NCI-H446 treated with DMSO at 0.1 percent for 48 hours (cell line): ENCODE measurements around the gene RASA4.
"Not testable (repeated sequence)": the region's sequence is repeated elsewhere in the genome, so short reads cannot be mapped to it uniquely, and the experiment has no call there.

Experiments used
- DNase-seq: peaks from one replicate; lab custom pipeline; 2025; lab: John Stamatoyannopoulos, UW

The RASA4 gene

GRCh38 chr7:102542771-102543170 lies 73.8 kb downstream of the RASA4 start:
- not testable (repeated sequence) for DNase-seq

GRCh38 chr7:102542083-102542482 lies 74.5 kb downstream of the RASA4 start:
- DNase-seq = not testable (repeated sequence)

- DNase-seq = not testable (repeated sequence)
Observed at GRCh38 chr7:102540604-102541003, 76.0 kb downstream of the RASA4 start.

DNA sequence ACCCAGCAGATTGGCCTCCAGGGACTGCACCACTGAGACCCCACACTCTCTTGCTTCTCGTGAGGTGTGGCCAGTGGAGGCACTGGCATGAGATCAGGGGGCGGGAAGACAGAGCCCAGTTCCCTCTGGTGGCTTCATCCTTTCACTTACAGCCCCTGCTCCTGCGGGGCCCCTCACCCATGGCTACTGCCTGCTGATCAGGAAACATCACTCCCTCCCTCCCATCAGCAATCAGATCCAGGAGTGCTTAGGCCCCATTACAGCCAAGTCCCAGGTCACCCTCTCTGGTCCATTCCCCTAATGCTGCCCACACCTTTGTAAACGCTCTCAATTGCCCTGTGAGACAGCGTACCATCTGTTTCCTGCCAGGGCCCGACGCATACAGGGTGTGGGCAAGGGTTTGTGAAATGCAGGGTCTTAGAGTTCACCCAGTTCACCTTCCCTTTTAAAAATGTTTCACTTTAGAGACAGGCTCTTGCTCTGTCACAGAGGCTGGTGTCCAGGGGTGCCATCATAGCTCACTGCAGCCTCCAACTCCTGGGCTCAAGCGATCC lies 81.4 kb downstream of the RASA4 start:
- not testable (repeated sequence) for DNase-seq

DNA sequence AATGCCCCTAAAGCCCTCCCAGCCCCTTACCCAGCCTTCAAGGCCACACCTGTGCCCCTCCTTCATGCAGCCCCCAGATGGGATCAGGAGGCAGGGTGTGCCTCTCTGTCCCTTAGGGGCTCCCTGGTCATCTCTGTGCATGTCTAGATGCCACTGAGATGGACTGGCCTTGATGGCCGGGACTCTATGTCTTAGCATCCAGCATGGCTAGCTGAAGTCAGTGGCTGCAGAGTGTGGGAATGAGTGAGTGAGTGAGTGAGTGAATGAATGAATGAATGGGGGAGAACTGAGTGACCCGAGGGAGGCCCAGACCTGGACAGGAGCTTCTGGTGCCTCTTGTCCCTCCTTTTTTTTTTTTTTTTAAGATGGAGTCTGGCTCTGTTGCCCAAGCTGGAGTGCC lies 84.4 kb downstream of the RASA4 start:
- not testable (repeated sequence) for DNase-seq

DNA sequence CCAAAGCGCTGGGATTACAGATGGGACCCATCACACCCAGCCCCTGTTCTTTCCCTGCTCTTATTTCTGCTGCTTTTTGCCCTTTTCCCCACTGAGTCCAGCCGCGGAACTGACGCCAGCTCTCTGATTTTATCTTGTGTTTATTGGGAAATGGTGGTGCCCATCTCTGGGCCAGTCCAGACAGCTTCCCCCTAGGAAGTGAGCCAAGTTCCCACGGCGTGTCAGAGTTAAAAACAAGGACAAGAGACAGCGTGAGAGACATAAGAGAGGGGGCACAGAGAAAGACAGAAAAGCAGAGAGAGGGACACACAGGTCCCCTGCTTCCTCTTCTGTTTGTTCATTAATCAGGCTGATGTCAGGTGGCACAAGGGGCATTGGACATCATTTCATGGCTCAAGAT lies 85.0 kb downstream of the RASA4 start:
- DNase-seq = not testable (repeated sequence)

GRCh38 chr7:102527822-102528793 lies 88.4 kb downstream of the RASA4 start:
- DNase-seq = not testable (repeated sequence)

GRCh38 chr7:102527182-102527581 lies 89.4 kb downstream of the RASA4 start:
- DNase-seq = not testable (repeated sequence)

DNA sequence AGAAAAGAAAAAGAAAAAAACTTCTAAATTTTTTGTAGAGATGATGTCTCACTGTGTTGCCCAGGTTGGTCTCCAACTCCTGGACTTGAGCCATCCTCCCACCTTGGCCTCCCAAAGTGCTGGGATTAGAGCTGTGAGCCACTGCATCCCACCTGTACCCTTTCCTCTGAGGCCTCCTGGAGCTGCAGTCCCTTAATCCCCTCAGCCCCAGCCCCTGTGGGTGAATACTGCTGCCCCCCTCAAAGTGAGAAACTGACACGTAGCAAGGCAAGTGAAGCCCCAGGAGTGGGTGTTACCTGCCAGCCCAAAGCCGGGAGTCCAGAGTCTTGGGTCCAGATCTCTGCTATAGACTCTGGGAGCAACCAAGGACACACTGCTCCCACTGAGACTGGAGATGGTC lies 91.8 kb downstream of the RASA4 start:
- not testable (repeated sequence) for DNase-seq
